IMR-90 (cell line): ENCODE measurements around the gene CTRB2. TPM values are rescaled to one million over a fixed set of nuclear protein-coding genes. Genes with fewer than 3 reads are reported as not detected.

ENCODE experiments used
- ATAC-seq: fragments of 200-7000 bp; cut with Tn5 transposase; 2 replicates; pipeline ENCODE4 v1.9.1; 2020; ENCODE audit warnings: low read depth, mild to moderate bottlenecking, moderate library complexity
- BruUV-seq: library from RNA; stranded (reverse); fragments of 400-500 nt; replicated peaks from 2 replicates; lab custom pipeline; 2021; lab: Mats Ljungman, UMichigan
- CTCF ChIA-PET: fragments of 300-600 bp; formaldehyde crosslinking; extraction: SDS; loops from one replicate; lab custom pipeline; 2021; ENCODE audit warnings: antibody characterized with exemption; lab: Yijun Ruan, JAX
- POLR2A ChIA-PET: fragments of 300-600 bp; sonication (Branson Sonifier 250); formaldehyde crosslinking; loops from one replicate; lab custom pipeline; 2022; ENCODE audit warnings: antibody characterized with exemption; ENCODE audit not compliant: unreplicated experiment; lab: Charles Lee
- DNase-seq: peaks from one replicate; pipeline ENCODE4 v3.0.0; 2013
- H2AFZ ChIP-seq: replicated peaks from 2 replicates; pipeline ENCODE3; 2013; ENCODE audit warnings: low read length, mild to moderate bottlenecking; ENCODE audit not compliant: poor library complexity
- H2AK5ac ChIP-seq: 2 replicates; pipeline ENCODE4 v1.6.1; 2013; ENCODE audit warnings: low read depth, low read length, inconsistent platforms
- H2AK9ac ChIP-seq: replicated peaks from 2 replicates; pipeline ENCODE3; 2013; ENCODE audit warnings: mild to moderate bottlenecking, low read depth, low read length, moderate library complexity; ENCODE audit not compliant: poor library complexity
- H2BK120ac ChIP-seq: 2 replicates; pipeline ENCODE4 v1.6.1; 2013; ENCODE audit warnings: low read depth, low read length, inconsistent platforms
- H2BK15ac ChIP-seq: 3 replicates; pipeline ENCODE4 v1.6.1; 2013; ENCODE audit warnings: low read depth, low read length, inconsistent platforms
- H2BK20ac ChIP-seq: 2 replicates; pipeline ENCODE4 v1.6.1; 2013; ENCODE audit warnings: low read depth, mild to moderate bottlenecking, inconsistent platforms, low read length, moderate library complexity
- H2BK5ac ChIP-seq: 2 replicates; pipeline ENCODE4 v1.6.1; 2013; ENCODE audit warnings: mild to moderate bottlenecking, low read depth, low read length, inconsistent platforms; ENCODE audit not compliant: poor library complexity, severe bottlenecking
- H3K14ac ChIP-seq: replicated peaks from 2 replicates; pipeline ENCODE4 v1.6.1; 2013; ENCODE audit warnings: low read depth, low read length, inconsistent platforms
- H3K18ac ChIP-seq: 2 replicates; pipeline ENCODE4 v1.6.1; 2013; ENCODE audit warnings: low read depth, low read length, control low read depth
- H3K23ac ChIP-seq: 2 replicates; pipeline ENCODE4 v1.6.1; 2013; ENCODE audit warnings: low read depth, low read length, inconsistent platforms
- H3K27ac ChIP-seq: 2 replicates; pipeline ENCODE4 v1.5.1; 2013; ENCODE audit warnings: mild to moderate bottlenecking, control low read depth, low read length; ENCODE audit not compliant: insufficient read depth
- H3K27me3 ChIP-seq: 2 replicates; pipeline ENCODE4 v1.6.1; 2013; ENCODE audit warnings: low read length; ENCODE audit not compliant: control insufficient read depth, insufficient read depth
- H3K36me3 ChIP-seq: 2 replicates; pipeline ENCODE4 v1.6.1; 2013; ENCODE audit warnings: low read length, mixed read lengths; ENCODE audit not compliant: control insufficient read depth, insufficient read depth
- H3K4ac ChIP-seq: 2 replicates; pipeline ENCODE4 v1.6.1; 2013; ENCODE audit warnings: low read depth, low read length, inconsistent platforms
- H3K4me1 ChIP-seq: 2 replicates; pipeline ENCODE4 v1.6.1; 2013; ENCODE audit warnings: low read length, mixed read lengths; ENCODE audit not compliant: control insufficient read depth, insufficient read depth
- H3K4me2 ChIP-seq: 2 replicates; pipeline ENCODE4 v1.6.1; 2013; ENCODE audit warnings: low read depth, mild to moderate bottlenecking, control low read depth, low read length, moderate library complexity
- H3K4me3 ChIP-seq: 2 replicates; pipeline ENCODE4 v1.5.1; 2013; ENCODE audit warnings: low read depth, mild to moderate bottlenecking, control low read depth, low read length, moderate library complexity; ENCODE audit not compliant: insufficient read depth
- H3K56ac ChIP-seq: 2 replicates; pipeline ENCODE4 v1.6.1; 2013; ENCODE audit warnings: low read length, inconsistent platforms; ENCODE audit not compliant: insufficient read depth; ENCODE audit errors: extremely low read depth
- H3K79me1 ChIP-seq, 2 experiments: 2 replicates each; pipeline ENCODE4 v1.6.1; 2013; ENCODE audit warnings: low read length in 2 of 2, inconsistent platforms in 1 of 2, low read depth in 1 of 2
- H3K9ac ChIP-seq: 2 replicates; pipeline ENCODE4 v1.6.1; 2013; ENCODE audit warnings: low read depth, low read length, control low read depth
- H3K9me1 ChIP-seq: 2 replicates; pipeline ENCODE4 v1.6.1; 2013; ENCODE audit warnings: low read length, inconsistent platforms; ENCODE audit not compliant: insufficient read depth
- H3K9me3 ChIP-seq: 2 replicates; pipeline ENCODE4 v1.6.1; 2013; ENCODE audit warnings: low read length; ENCODE audit not compliant: control insufficient read depth, insufficient read depth
- H4K20me1 ChIP-seq: 2 replicates; pipeline ENCODE4 v1.6.1; 2013; ENCODE audit warnings: low read length, inconsistent platforms; ENCODE audit not compliant: insufficient read depth
- H4K5ac ChIP-seq: 2 replicates; pipeline ENCODE4 v1.6.1; 2013; ENCODE audit warnings: mild to moderate bottlenecking, low read depth, low read length, control low read depth
- H4K8ac ChIP-seq, 2 experiments: 2 replicates each; pipeline ENCODE4 v1.6.1; 2013; ENCODE audit warnings: low read depth in 2 of 2, low read length in 2 of 2, control low read depth in 1 of 2, inconsistent platforms in 1 of 2
- H4K91ac ChIP-seq: 2 replicates; pipeline ENCODE4 v1.6.1; 2013; ENCODE audit warnings: low read depth, low read length, inconsistent platforms; ENCODE audit not compliant: insufficient read depth
- CHD1 ChIP-seq: IDR thresholded peaks from 2 replicates; pipeline ENCODE4 v1.6.1; 2012; ENCODE audit warnings: low read depth, low read length, improper control_type of control experiment
- FOS ChIP-seq: fragments of 150-350 bp; IDR thresholded peaks from 2 replicates; pipeline ENCODE4 v1.6.1; 2016; ENCODE audit warnings: low read depth, low read length
- MXI1 ChIP-seq: IDR thresholded peaks from 2 replicates; pipeline ENCODE4 v1.6.1; 2012; ENCODE audit warnings: low read depth, mild to moderate bottlenecking, low read length, moderate library complexity, borderline replicate concordance
- RAD21 ChIP-seq: IDR thresholded peaks from 2 replicates; pipeline ENCODE4 v1.6.1; 2012; ENCODE audit warnings: low read length, improper control_type of control experiment
- RCOR1 ChIP-seq: IDR thresholded peaks from 2 replicates; pipeline ENCODE4 v1.6.1; 2012; ENCODE audit warnings: mild to moderate bottlenecking, low read length, improper control_type of control experiment; ENCODE audit not compliant: insufficient replicate concordance
- SMC3 ChIP-seq: fragments of 150-350 bp; IDR thresholded peaks from 2 replicates; pipeline ENCODE4 v1.6.1; 2016; ENCODE audit warnings: low read depth, mild to moderate bottlenecking, antibody characterized with exemption, low read length, moderate library complexity
- WGBS, 2 experiments: methylation state at CpG; one replicate each; pipeline versions ENCODE4 v1.1.5 to v1.1.7; 2013; ENCODE audit warnings: missing lambda C conversion rate in 2 of 2; ENCODE audit not compliant: insufficient read length in 1 of 2; ENCODE audit errors: extremely low coverage in 2 of 2; 5-methylcytosine and 5-hydroxymethylcytosine counted together
- dilution Hi-C: fragments of 300-500 bp; cut with HindIII; formaldehyde crosslinking; loops from one replicate; pipeline ENCODE4 v1.14.3; 2018; ENCODE audit warnings: low sequenced_read_pairs; ENCODE audit not compliant: unreplicated experiment
- in situ Hi-C: fragments of 300-500 bp; cut with MboI; formaldehyde crosslinking; loops from 3 replicates; pipeline ENCODE4 v1.14.3; 2019; ENCODE audit warnings: low sequenced_read_pairs, inconsistent platforms, mixed read lengths
- intact Hi-C: fragments of 100-400 bp; cut with micrococcal nuclease; formaldehyde crosslinking; loops from 2 replicates; pipeline ENCODE4 v1.10.0; 2022
- polyA plus RNA-seq, 3 experiments: library from polyadenylated mRNA; depleted of rRNA; stranded (reverse); fragments of >200 nt; gene quantifications; 2 replicates each; pipeline ENCODE4 v1.2.3, GENCODE V29; 2012; ENCODE audit warnings: low replicate concordance in 1 of 3
- total RNA-seq: library from RNA; depleted of rRNA; stranded (reverse); fragments of >200 nt; gene quantifications from 2 replicates; pipeline ENCODE4 v1.2.3, GENCODE V29; 2012
- TF ChIP-seq, protein P1 (sequence below): fragments of 150-350 bp; IDR thresholded peaks from 2 replicates; pipeline ENCODE4 v1.6.1; 2016; ENCODE audit warnings: low read depth, mild to moderate bottlenecking, low read length, moderate library complexity, borderline replicate concordance

CTRB2 gene
- total and polyA plus RNA-seq, 2 of the 4 experiments (the other 2 are of a cell fraction), result not detected

DNA sequence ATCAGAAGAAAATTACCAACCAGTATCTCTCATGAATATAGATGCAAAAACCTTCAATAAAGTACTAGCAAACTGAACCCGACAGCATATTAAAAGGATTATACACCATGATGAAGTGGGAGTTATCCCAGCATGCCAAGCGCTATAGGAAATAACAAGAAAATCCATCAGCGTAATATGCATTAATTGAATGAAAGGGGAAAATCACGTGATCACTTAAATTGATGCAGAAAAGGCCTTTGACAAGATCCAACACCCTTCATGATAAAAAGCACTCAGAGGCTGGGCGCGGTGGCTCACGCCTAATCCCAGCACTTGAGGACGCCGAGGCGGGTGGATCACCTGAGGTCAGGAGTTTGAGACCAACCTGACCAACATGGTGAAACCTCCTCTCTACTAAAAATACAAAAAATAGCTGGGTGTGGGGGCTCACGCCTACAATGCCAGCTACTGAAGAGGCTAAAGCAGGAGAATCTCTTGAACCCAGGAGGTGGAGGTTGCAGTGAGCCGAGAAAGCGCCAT lies 4.8 kb downstream of the CTRB2 start:
- Histone ChIP-seq H3K9ac (no peak overlapping the region), H2BK5ac (no peak overlapping the region), H3K9me1 (no peaks in the 10 kb centered on the region), H3K79me1 (no peaks in the 10 kb centered on the region), H4K91ac (no peak overlapping the region), H4K8ac (no peak overlapping the region), H3K4me3 (no peak overlapping the region), H2AFZ (no peak overlapping the region), H3K4ac (no peak overlapping the region), H2BK20ac (no peak overlapping the region), H3K27ac (no peak overlapping the region), H3K56ac (no peak overlapping the region), H3K23ac (no peak overlapping the region), H4K20me1 (no peaks in the 10 kb centered on the region), H2BK120ac (no peak overlapping the region), H3K9me3 (no peaks in the 10 kb centered on the region), H3K18ac (no peak overlapping the region), H2AK9ac (no peak overlapping the region), H3K14ac (no peak overlapping the region), H3K36me3 (no peaks in the 10 kb centered on the region), H3K4me1 (peaks cover 5% of the 10 kb centered on the region; the same call in 1 of the 2 replicates), H4K5ac (no peak overlapping the region), H2AK5ac (no peak overlapping the region), H3K4me2 (no peak overlapping the region), H3K27me3 (peaks cover 4% of the 10 kb centered on the region; the same call in 1 of the 2 replicates), H2BK15ac (no peak overlapping the region)
- BruUV-seq, result no TSS peak
- WGBS, 2 experiments, result no CpG with 5 or more reads among the region's 13 CpGs
- in situ Hi-C loops (loop anchor here (25.0 kb wide), 2 partner anchors 385 to 560 kb away; no protein-coding TSS in a partner anchor), dilution Hi-C loops (no loop called here), intact Hi-C loops (no loop called here)
- no peak for TF ChIP-seq RCOR1
- no peak for TF ChIP-seq RAD21
- TF ChIP-seq, protein P1, sequence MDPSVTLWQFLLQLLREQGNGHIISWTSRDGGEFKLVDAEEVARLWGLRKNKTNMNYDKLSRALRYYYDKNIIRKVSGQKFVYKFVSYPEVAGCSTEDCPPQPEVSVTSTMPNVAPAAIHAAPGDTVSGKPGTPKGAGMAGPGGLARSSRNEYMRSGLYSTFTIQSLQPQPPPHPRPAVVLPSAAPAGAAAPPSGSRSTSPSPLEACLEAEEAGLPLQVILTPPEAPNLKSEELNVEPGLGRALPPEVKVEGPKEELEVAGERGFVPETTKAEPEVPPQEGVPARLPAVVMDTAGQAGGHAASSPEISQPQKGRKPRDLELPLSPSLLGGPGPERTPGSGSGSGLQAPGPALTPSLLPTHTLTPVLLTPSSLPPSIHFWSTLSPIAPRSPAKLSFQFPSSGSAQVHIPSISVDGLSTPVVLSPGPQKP, result no peak
- no peak for TF ChIP-seq FOS
- TF ChIP-seq MXI1, result no peak
- no peak for TF ChIP-seq SMC3
- no peak for TF ChIP-seq CHD1
- ChIA-PET CTCF (interaction anchor here (0.7 kb wide), 1 partner anchor 150 kb away, joined by 4 read pairs; no protein-coding TSS in a partner anchor), POLR2A (interaction anchor here (0.6 kb wide), 1 partner anchor 232 kb away, joined by 8 read pairs; no protein-coding TSS in a partner anchor)
- ATAC-seq, result no peak
- DNase-seq, result no peak
